GM19025 (cell line): ENCODE results near the gene SHROOM2.
"Not testable (repeated sequence)": the region's sequence is repeated elsewhere in the genome, so short reads cannot be mapped to it uniquely, and the experiment has no call there.

ENCODE experiments used
- ATAC-seq: cut with Tn5 transposase; IDR thresholded peaks from one replicate; pipeline ENCODE4 v1.9.1; 2021; ENCODE audit warnings: mild to moderate bottlenecking, low read depth, moderate library complexity; ENCODE audit not compliant: unreplicated experiment

Gene SHROOM2, protein sequence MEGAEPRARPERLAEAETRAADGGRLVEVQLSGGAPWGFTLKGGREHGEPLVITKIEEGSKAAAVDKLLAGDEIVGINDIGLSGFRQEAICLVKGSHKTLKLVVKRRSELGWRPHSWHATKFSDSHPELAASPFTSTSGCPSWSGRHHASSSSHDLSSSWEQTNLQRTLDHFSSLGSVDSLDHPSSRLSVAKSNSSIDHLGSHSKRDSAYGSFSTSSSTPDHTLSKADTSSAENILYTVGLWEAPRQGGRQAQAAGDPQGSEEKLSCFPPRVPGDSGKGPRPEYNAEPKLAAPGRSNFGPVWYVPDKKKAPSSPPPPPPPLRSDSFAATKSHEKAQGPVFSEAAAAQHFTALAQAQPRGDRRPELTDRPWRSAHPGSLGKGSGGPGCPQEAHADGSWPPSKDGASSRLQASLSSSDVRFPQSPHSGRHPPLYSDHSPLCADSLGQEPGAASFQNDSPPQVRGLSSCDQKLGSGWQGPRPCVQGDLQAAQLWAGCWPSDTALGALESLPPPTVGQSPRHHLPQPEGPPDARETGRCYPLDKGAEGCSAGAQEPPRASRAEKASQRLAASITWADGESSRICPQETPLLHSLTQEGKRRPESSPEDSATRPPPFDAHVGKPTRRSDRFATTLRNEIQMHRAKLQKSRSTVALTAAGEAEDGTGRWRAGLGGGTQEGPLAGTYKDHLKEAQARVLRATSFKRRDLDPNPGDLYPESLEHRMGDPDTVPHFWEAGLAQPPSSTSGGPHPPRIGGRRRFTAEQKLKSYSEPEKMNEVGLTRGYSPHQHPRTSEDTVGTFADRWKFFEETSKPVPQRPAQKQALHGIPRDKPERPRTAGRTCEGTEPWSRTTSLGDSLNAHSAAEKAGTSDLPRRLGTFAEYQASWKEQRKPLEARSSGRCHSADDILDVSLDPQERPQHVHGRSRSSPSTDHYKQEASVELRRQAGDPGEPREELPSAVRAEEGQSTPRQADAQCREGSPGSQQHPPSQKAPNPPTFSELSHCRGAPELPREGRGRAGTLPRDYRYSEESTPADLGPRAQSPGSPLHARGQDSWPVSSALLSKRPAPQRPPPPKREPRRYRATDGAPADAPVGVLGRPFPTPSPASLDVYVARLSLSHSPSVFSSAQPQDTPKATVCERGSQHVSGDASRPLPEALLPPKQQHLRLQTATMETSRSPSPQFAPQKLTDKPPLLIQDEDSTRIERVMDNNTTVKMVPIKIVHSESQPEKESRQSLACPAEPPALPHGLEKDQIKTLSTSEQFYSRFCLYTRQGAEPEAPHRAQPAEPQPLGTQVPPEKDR (N-terminal part only)

DNA sequence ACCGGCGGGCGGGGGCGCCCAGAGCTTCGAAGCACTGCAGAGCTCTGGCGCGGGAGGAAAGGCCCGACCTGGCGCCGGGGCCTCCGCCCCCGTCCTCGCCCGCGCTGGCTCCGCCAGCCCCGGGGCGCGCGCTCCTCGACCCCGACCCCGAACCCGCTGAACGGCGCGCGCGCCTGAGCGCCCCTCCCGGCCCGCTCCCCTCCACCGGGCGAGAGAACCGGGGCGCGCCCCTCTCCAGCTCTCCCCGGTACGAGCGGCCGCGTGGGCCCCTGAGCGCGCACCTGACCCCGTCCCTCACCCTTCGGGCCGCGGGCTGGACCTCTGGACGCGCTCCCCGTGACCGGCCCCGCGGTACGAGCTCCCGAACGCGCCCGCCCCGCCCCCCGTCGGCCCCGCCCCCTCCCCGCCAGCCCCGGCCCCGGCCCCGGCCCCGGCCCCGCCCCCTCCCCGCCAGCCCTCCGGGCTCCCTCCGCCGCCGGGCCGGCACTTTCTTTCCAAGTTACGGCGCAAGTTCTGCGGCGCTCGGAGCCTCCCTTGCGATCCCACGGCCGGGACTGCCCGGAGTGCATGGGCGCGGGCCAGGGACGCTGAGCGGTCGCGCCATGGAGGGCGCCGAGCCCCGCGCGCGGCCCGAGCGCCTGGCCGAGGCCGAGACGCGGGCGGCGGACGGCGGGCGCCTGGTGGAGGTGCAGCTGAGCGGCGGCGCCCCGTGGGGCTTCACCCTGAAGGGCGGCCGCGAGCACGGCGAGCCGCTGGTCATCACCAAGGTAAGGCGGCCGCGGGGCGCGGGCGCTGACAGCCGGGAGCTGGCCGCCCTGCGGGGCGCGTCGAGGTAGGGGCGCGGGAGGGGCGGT, at the start of gene SHROOM2:
Gene SHROOM2 (plus strand): TSS at position 486 of the 854 bp plus-strand sequence. CDS start 117 bp downstream, at position 603.
- no peak for ATAC-seq

DNA sequence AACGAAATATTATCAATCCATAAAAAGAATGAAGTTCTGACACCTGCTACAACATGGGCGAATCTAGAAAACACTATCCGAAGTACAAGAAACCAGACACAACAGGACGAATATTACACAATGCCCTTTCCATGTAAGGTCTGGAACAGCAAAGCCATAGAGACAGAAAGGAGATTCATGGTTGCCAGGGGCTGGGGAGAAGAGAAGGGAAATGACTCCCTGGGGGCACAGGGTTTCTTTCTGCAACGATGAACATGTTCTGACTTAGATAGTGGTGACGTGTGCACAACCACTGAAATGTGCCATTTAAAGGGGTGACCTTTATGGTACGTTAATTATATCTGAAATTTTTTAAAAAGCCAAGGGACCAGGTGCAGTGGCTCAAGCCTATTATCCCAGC, 48.9 kb upstream of the SHROOM2 start:
- ATAC-seq: no peak

DNA sequence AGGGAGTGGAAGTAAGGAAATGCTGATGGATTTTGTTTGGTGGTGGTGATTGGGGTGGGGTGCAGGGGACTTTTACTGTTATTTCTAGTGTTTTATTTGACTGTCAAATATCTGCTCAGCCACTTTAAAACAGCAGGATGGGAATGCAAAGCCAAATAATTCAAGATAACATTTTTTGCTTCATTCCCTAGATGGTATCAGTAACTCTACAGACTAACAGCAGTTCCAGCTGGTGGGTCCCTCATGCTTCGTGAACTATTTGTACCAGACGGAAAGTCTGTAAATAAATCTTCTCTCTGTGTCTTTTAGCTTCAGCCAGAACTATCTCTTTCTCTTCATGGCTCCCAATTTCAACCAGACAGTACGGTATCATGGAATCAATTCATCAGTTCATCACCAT, 48.1 kb upstream of the SHROOM2 start:
- no peak for ATAC-seq

DNA sequence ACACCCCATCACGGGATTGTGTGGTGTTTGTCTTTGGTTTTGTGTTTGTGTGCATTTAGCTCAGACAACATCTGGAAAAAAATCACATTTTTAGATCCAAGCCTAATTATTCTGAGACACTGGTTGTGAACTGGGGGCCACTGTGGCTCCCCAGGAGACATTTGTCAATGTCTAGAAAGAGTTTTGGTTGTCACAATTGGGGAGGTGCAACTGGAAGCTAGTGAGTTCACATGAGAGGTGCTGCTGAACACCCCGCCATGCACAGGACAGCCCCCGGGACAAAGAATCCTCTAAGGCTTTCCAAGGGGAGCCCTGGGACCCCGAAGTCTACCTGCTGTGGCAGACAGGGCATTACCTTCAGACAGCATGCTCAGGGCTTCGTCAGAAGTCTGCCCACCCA, 47.1 kb upstream of the SHROOM2 start:
- ATAC-seq: no peak

DNA sequence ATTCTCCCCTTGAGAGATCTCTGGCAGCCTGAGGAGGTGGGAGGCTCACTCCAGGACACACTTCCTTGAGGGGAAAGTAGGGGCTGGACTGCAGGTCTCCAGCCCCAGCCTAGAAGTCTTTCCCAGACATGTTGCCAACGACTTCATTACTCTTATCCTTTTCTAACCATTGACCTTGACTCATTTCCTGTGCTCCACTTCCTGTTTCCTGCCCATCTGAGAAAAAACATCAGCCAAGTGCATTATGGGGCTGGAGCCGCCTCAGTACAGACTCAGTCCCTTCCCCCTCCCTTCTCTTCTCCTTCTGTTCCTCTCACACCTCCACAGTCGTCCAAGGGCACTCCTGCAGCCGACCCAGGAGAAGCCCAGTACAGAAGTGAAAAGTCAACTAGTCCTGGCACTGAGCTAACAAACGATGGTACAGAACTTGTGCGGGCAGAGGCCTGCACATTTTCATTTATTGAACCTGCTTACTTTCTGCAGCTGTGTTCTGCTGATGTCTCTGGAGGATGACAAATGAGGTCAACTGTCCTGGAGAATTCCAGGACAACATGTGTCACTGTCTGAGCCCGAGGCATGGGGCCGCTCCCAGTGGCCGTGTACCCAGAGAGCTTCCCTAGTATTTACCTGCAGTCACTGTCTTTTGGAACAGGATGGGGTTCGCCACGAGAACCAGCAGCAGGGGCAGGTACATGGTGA, 40.7 kb upstream of the SHROOM2 start:
- ATAC-seq: no peak

DNA sequence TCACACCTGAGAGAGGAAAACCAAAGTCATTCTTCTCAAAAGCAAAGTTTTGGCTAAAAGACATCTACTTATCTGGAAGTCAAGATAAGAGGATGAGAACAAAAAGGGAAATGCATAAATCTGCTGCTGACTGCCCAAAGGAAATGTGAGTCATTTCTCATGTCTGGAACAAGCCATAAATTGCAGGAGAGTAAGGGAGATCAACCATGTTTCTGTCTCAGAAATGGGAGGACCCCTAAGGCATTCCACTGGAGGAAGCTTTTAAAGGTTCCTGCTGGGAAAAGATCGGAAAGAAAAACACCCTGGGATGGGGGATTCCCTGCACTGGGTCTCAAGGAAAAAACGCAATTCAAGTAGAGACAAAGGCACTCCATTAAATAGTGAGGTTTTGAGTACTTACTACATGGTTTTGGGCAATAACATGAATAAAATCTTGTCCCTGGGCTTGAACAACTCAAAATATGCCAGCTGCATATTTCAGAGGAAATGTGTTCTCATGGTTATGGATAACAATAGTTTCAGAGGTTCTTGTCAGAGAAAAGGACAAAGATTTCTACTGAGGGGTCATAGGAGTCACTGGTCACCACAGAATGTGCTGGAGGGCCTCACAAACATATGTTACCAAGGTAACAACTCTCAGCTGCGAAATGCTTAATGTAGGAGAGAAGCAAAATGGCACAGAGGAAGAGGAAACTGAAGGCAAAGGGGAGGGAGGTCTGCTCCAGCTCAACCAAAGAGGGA, 39.9 kb upstream of the SHROOM2 start:
- ATAC-seq: no peak

DNA sequence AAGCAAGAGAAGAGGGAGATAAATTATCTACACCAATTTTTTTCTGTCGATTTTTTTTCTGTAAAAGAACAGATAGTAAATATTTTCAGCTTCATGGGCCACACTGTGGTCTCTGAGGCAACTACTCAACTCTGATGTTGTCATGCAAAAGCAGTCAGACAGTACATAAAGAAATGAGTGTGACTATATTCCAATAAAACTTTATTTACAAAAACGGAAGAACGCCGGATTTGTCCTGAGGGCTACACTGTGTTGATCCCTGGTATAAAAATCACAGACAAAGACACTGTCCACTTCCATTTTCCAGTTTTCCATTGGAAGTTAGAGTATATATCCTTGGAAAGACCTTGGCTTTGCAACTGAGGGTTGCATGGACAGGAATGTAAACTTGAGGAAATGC, 38.6 kb upstream of the SHROOM2 start:
- no peak for ATAC-seq

DNA sequence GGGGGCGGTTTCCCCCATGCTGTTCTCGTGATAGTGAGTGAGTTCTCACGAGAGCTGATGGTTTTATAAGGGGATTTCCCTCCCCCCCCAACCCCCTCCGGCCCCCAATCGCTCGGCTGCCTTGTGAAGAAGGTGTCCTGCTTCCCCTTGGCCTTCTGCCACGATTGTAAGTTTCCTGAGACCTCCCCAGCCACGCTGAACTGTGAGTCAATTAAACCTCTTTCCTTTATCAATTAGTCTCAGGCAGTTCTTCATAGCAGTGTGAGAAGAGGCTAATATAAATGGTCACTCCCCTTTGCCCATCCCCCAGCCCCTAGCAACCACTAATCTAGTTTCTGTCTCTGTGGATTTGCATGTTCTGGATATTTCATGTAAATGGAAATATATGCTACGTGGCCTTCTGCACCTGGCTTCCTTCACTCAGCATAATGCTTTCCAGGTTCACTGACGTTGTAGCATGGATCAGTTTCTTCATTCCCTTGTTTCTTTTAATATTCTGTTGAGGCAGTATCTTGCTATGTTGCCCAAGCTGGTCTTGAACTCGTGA, 37.0 kb upstream of the SHROOM2 start:
- ATAC-seq: no peak

DNA sequence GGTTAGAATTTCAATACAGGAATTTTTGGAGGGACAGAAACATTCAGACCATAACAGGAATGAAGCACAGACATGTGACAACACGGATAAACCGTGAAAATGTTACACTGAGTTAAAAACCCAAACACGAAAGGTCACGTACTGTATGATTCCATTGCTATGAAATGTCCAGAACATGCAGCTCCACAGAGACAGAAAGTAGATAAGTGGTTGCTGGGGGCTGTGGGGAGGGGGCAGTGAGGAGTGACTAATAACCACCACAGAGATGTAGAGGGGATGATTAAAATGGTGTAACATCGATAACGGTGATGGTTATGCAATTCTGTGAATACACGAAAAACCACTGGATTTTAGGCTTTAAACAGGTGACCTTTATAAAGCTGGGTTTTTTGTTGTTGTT, 28.9 kb upstream of the SHROOM2 start:
- no peak for ATAC-seq

DNA sequence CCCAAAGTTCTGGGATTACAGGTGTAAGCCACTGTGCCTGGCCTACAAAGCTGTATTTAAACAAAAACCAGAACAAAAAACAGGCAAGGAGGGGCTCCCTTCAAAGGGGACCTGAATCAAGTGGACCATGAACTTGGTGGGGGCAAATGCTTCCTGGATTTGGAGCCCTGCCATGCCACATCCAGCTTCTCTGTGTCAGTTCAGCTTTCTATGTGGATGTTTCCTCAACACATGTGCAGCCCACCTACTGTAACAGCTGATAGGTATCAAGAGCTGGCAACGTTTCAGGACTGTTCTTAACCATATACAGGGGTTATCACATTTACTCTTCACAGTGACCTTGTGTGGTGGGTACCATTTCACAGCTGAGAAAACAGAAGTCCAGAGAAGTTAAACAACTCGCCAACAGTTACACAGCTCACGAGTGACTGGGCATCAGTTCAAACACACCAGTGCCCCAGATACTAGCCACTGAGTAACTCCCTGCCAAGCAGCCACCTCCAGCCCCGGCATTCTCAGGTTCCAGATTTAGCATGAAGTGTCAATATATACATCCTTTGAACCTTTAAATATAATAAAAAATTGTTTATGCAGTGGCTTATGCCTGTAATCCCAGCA, 28.1 kb upstream of the SHROOM2 start:
- ATAC-seq: no peak

DNA sequence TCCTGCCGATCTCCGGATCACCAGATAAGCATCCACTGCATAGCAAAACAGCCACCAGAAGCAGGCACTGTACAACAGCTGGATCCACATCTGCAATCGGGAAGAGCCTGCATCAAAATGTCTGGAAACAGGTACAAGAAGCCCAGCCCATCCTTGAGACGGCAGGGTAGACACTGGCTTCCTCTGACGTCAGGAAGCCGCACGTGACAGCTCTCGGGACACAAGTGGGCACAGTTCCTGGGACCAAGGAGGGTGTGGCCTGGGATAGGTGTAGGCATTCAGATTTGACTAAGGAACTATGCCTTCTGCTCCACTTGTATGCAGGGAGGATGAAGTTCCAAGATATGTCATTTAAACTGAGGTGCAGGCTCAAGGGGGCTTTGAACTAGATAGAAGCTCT, 26.9 kb upstream of the SHROOM2 start:
- no peak for ATAC-seq

DNA sequence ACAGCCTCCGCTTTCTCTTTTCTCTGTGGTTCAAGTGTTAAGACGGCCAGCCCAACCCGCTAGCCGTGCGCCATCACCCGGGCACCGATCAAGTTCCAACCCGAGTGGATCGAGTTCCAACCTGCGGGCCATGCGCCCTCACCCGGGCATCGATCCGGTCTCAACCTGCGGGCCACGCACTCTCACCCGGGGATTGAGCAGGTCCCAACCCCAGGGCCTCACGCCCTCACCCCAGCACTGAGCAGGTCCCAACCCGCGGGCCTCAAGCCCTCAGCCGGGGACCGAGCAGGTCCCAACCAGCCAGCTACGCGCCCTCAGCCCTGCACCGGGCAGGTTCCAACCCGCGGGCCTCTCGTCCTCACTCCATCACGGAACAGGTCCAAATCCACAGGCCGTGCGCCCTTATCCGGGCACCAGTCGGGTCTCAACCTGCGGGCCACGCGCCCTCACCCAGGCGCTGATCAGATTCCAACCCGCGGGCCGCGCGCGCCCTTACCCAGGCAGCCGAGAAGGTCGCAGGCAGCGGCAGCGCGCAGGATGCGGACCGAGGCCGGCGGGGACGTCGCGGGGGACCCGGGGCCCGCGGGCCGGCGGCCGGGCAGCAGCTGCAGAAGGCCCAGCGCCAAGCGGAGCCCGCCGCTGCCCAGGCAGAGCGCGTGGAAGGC, 21.0 kb upstream of the SHROOM2 start:
- ATAC-seq: no peak

DNA sequence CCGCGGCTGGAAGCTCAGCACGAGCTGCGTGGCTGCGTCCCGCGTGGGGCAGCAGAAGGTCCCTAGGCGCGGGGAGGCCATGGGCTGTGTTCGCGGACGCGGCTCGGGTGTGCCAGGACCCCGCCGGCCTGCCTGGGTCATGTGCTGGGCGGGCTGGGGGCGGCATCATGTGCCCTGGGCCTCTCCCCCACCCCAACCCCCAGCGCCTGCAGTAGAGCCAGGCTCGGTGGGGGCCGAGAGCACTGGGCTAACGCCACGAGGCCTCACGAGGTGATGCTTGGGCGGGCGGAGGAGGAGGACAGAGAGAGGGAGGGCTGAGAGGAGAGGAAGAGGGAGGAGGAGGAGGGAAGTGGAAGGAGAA, 20.5 kb upstream of the SHROOM2 start, which contains the start of gene GPR143:
Gene GPR143 (minus strand): TSS at position 111 of the 361 bp plus-strand sequence. CDS start 30 bp downstream, at position 81.
- no peak for ATAC-seq

DNA sequence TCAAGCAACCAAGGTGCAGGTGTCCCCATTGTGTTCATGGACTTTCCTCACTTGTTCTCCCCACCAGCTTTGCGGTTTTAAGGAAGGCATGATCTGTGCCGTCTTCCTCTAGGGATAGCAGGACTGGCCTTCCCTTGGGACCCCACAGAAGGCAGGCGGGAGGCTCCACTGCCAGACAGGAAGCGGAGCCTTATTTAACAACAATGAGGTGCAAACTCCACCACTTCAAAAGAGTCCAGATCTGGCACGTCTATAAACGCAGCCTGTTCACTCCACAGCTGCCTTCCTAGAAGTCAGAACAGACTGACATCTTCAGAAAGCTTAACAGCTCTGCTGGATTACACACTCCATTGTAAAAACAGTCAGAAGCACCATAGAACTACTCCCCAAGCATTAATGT, 18.9 kb upstream of the SHROOM2 start:
- ATAC-seq: no peak

DNA sequence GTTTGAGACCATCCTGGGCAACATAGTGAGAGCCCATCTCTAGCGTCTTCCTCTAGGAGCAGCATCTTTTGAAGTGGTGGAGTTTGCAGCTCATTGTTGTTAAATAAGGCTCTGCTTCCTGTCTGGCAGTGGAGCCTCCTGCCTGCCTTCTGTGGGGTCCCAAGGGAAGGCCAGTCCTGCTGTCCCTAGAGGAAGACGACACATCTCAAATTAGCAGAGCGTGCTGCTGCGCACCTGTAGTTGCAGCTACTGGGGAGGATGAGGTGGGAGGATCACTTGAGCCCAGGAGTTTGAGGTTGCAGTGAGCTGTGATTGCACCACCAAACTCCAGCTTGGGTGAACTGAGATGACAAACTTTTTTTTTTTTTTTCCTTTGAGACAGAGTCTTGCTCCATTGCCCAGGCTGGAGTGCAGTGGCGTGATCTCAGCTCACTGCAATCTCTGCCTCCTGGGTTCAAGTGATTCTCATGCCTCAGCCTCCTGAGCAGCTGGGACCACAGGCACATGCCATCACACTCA, 17.8 kb upstream of the SHROOM2 start:
- ATAC-seq: not testable (repeated sequence)

DNA sequence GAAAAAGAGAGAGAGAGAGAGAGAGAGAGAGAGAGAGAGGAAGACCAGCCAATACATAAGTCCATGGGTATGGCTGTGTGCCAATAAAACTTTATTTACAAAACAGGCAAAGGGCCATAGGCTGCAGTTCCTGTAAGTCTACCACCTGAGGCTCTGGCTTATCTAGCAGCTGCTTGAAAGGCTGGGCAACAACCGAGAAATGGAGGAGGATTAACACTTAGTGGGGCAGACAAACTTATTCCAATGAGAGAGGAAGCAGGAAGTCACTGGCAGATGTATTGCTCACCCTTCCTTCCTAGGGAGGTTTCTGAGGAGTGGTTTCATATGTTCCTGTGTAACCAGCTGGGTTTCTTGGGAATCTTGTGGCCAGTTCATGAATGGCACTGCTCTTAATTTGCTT, 15.9 kb upstream of the SHROOM2 start:
- ATAC-seq: no peak

DNA sequence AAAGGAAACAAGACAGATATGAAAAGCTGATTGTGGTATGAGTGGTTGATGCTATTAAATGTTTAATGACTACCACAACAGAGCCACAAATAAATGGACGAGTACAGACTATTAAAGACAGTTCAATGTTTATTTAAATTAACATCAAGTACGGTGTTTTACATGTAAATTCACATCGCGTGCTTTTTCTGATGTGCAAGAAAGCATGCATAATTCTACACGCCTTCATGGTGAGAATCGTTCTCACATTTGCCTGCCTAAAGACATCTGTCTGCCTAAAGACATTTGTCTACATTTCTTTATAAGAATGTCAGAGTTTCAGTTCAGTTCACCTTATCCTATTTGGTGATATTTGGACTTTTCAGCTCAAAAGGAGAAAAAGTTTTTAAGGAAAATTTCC, 13.3 kb upstream of the SHROOM2 start:
- no peak for ATAC-seq
